Fibroblast of lung (primary cell): ENCODE data around the gene MRPL39.

Experiments
- CTCF ChIP-seq, 2 donors: IDR thresholded peaks in 1 of 2; conservative IDR thresholded peaks in 1 of 2; 1 replicate in 1 of 2; 2 replicates in 1 of 2; pipeline ENCODE4 v1.5.1; 2011 to 2012; ENCODE audit warnings: low read length in 2 of 2, control low read depth in 1 of 2, inconsistent platforms in 1 of 2, low read depth in 1 of 2, mild to moderate bottlenecking in 1 of 2
- EZH2 ChIP-seq: IDR thresholded peaks from 2 replicates; pipeline ENCODE4 v1.5.1; 2012; ENCODE audit warnings: low read length, control low read depth, mild to moderate bottlenecking; ENCODE audit errors: missing control alignments

GRCh38 chr21:25562660-25563059 lies 44.6 kb downstream of the MRPL39 start:
- TF ChIP-seq EZH2 (no peak), CTCF (conservative IDR thresholded peaks at IDR 0.05 in 1 of 2, IDR thresholded peaks at IDR 0.05 in 1 of 2; ENCODE audit: low read depth in 1 of 2, low read length in 2 of 2) (no peak)
